Measurements from ENCODE around the gene ESRRG. TPM values are rescaled to one million over a fixed set of nuclear protein-coding genes. Genes with fewer than 3 reads are reported as not detected.

ESRRG gene
- total RNA-seq, 1 donor from 2014 or later, result 5.8 TPM

DNA sequence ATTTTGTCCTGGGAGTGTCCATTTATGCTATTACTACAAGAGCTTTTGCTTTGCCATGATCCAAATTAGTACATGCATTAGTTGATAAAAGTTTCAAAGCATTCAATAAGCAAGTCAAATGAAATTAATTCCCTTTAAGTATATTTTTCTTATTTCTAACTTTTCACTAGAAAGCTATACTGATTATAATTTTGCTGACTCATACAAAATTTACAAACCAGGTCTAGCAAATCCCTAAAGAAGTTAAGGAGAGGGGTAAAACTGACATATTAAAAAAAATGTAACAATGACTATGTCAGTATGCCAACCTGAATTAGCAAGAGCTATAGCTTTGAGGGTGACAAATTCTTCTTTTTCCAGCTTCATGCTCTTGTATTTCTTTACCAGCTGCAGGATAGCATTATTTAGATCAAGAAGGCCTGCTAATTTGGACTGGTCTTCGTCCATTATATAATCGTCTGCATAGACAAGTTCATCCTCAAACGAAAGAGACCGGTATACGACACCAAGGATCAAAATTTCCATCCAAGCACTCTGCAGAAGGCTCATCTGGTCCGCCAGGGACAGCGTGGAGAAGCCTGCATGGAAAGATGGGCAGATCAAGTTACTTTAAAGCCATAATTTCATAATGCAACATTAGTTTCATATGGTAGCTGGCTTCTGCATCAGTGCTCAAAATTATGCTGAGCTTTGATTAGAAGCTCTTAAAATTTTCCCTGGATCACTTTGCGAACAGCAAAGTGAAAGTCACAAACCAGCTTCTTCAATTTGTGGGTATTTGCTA lies 204.2 kb downstream of the ESRRG start:
- DNase-seq (ENCODE audit: low spot score), result no peak

DNA sequence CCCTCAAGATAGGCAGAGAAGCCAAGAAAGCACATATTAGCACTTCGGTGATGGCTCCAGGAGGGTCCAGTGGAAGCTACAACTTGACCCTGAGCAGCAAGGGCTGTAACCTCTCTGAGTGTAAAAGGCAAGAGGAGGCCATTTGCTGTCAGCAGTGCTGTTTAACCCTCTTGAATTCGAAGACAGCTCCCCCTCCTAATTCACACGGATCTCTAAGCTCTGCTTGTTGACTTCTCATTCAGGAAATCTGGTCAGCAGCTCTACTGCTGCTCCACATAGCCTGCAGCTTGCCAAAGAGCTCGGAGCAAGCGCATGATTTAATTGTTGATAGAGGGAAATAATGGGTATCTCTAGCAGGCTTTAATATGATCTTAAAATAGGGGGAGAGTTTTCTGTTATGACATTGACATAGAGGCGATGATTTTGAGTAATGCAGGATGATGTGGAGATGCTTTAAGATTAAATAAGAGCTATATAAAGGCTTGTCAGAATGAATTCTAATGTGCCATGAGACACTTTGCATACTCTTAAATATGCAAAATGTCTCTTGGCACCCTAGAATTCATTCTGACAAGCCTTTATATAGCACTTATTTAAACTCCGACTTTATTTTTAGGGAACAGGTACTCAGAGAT lies 220.6 kb downstream of the ESRRG start:
- no peak for DNase-seq (ENCODE audit: low spot score)

GRCh38 chr1:216500273-216500967 lies 222.8 kb downstream of the ESRRG start:
- DNase-seq (ENCODE audit: low spot score), result no peak

DNA sequence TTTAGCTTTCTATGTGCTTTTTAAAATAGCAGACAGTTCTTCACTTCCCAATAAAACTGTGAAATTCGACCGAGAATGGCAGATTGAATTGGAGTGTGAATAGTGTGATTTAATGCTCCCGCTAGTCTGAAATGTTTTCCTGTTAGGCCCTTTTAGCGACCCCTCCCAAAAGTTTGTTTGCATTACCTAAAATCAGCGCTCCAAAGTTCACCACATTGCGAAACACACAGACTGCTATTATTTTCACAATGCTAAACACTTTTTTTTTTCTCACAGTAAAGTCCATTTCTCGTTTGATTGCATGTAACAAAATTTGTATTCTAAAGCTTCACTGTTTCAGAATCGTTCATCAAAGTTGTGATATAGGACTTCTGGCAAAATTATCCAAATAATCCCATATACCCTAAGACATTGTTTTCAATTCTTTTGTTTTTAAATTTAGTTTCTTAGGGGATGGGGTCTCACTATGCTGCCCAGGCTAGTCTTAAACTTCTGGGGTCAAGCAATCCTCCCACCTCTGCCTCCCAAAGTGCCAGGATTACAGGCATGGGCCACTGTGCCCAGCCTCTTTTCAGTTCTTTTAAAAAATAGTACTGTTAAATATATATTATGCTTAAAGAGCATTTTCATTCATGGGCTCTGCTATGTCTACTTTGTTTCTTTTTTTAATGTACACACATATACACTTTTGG lies 223.5 kb downstream of the ESRRG start:
- DNase-seq (ENCODE audit: low spot score), result no peak

GRCh38 chr1:216498277-216498676 lies 225.0 kb downstream of the ESRRG start:
- DNase-seq (ENCODE audit: low spot score), result no peak

DNA sequence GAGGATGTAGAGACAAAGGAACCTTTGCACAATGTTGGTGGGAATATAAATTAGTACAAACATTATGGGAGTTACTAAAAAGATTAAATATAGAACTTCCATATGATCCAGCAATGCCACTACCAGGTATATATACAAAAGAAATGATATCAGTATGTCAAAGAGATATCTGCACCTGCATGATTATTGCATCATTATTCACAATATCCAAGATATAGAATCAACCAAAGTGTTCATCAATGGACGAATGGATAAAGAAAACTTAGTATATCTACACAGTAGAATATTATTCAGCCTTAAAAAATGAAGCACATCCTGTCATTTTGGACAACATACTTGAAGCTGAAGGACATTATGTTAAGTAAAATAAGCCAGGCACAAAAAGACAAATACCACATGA lies 238.2 kb downstream of the ESRRG start:
- DNase-seq (ENCODE audit: low spot score), result no peak

DNA sequence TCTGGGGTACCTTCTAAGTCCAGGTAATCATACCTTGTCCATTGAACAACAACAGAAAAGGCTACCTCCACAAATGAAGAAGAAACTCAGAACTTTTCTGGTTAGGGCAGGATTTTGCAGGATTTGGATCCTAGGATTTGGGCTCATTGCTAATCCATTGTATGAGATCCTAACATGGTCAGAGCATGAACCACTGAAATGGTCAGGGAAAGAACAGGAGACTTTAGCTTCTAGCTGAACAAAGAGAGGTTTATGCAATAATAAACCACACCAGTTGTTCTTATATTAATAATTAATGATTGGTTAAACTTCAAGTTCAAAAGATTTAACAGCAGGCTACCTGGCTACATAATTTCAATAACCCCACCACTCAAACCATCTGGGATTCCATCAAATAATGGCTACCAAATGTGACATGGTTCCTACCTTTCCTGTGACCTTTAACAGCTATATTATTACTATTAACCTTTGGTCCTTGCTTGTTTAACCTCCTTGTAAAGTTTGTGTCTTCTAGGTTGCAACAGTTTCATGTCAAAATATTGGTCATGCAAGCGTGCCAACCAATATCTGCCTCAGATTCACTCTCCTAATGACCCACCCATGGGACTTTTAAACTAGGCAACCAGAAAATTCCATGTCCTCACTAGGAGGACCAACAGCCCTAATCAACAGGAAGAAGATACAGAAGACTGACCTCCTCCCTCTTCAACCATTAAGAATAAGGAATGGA lies 239.4 kb downstream of the ESRRG start:
- no peak for DNase-seq (ENCODE audit: low spot score)

DNA sequence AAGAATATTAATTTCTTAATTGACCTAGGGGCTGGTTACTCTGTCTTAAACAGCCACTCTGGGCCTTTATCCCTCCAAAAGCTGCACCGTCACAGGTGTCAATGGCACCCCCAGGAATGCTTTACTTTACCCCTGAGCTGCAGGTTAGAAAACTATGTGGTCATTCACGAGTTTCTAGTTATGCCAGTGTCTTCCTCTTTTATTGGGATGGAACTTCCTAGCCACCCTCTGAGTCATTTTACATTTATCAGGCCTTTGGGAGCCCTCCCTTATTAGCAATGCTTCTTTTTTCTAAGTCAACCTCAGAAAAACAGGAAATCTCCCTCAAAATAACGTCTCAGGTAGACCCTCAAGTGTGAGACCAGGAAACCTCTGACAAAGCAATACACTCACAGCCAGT lies 240.6 kb downstream of the ESRRG start:
- no peak for DNase-seq (ENCODE audit: low spot score)

GRCh38 chr1:216478238-216478637 lies 245.0 kb downstream of the ESRRG start:
- no peak for DNase-seq (ENCODE audit: low spot score)

DNA sequence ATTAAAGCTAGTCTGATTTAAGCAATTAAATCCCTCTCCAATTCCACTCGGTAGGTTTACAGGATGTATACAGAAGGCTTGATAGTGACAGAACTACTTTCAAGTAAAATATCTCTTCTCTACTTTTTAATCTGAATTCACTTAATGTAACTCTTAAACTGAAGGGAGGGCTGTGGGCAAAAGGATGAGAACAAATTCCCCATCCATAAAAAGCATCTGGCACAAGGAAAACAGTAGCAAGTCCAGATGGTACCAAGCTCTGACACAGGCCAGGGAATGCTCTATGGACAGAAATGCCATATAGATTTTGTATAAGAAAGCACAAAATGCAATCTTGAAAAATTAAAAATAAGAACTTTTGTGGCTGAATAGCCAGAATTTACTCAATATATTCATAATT lies 246.9 kb downstream of the ESRRG start:
- no peak for DNase-seq (ENCODE audit: low spot score)

GRCh38 chr1:216475659-216476276 lies 247.5 kb downstream of the ESRRG start:
- DNase-seq (ENCODE audit: low spot score), result no peak

DNA sequence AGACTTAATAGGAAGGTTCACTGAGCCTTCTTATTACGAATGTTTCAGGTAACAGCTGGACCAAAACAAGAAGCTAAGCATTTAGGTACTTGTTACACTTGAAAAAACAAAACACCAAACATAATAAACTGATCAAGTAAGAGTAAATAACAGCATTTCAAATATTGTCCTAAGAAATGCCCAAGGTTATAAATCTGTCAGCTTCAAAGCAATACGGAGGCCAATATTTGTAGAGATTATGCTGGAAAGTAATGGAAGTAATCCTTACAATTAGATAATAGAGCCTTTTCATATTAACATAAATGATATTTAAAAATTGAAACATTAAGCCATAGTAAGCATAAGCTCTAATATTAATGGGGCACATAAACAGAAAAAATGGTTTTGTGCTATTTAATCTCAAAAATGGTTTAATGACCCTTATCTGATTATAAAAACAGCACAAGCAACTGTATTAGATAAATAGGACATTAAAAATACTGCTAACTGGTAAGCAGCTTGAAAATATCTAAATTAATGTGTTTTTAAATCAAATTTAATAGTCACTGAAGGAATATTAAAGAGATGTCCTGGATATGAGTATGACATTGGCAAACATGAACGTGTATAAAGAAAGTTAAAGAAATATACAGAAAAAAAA lies 256.9 kb downstream of the ESRRG start:
- DNase-seq (ENCODE audit: low spot score), result no peak

DNA sequence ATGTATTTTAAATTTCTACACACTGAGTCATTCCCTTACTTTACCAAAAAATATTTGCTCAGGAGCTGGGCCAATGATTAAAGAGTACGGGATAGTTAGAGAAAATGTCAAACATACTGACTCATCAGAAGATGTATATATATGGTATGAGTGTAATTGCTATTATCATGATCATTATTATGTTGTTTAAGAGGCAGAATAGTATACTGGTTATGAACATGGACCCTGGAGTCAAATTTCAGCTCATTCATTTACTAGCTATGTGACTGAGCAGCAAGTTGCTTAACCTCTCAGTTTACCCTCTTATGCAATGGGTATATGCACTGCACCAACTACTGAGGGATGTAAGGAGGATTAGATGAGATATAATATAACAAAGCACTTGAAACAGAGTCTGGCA lies 258.7 kb downstream of the ESRRG start:
- DNase-seq (ENCODE audit: low spot score), result no peak

- no peak for DNase-seq (ENCODE audit: low spot score)
These were observed 261.0 kb downstream of the ESRRG start for GRCh38 chr1:216462066-216462775.

- DNase-seq (ENCODE audit: low spot score), result no peak
These were observed 261.8 kb downstream of the ESRRG start for GRCh38 chr1:216461466-216461865.

DNA sequence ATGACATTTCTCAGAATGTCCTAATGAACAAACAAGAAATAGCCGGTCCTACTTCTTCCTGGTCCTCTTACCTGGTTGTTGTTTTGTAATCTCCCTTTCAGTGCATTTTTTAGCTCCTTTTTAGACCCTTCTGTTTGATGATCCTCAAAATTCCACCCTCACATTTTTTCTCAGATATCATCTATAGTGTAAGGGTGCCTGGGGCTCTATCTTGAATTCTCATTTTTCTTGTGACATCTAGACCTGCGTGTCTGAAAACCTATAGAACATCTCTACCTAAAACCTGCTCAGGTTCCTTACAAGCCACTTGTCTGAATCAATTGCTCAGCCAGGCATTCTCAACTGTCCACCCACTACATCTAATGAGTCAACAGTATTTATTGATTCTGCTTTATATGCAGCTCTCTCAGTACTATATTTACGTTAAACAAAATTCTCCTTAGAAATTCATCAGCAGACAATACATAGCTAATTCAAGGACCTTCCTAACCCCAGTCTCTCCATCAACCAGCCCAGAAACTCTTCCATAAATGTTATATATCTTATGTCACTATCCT lies 263.5 kb downstream of the ESRRG start:
- peak; percentile 26 for DNase-seq (ENCODE audit: low spot score)

- no peak for DNase-seq (ENCODE audit: low spot score)
These were observed 264.4 kb downstream of the ESRRG start for GRCh38 chr1:216458812-216459211.

DNA sequence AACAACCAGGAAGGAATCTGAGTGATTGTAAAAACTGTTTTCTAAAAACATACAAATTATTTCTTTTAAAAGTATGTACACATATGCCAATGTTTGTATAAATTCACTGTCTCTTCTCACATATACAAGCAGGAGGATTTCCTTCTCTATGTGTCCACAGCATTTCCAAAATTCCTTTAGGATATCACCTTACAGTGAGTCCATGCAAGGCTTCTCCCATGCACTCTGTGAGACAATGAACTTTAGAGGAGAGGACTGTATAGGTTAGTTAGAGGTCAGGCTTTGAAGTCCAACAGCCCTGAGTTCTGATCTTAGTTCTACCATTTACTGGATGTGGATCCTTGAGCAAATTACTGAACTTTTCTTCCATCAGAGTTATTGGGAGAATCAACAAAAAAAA lies 265.9 kb downstream of the ESRRG start:
- no peak for DNase-seq (ENCODE audit: low spot score)

- no peak for DNase-seq (ENCODE audit: low spot score)
These were observed 266.5 kb downstream of the ESRRG start for GRCh38 chr1:216456682-216457081.

GRCh38 chr1:216453777-216454176 lies 269.5 kb downstream of the ESRRG start:
- DNase-seq (ENCODE audit: low spot score), result no peak

Measured in umbilical cord (tissue), 2 donors.